Activated CD4-positive, CD25-positive, alpha-beta regulatory T cell (primary cell): ENCODE data around the gene CLCF1.
"Not testable (repeated sequence)": the region's sequence is repeated elsewhere in the genome, so short reads cannot be mapped to it uniquely, and the experiment has no call there.

ENCODE experiments used
- DNase-seq, 4 experiments: peaks; one replicate each; lab custom pipeline; 2025; lab: John Stamatoyannopoulos, UW

CLCF1 gene

GRCh38 chr11:67408437-67409200 lies 35.2 kb upstream of the CLCF1 start:
- DNase-seq: no peak

DNA sequence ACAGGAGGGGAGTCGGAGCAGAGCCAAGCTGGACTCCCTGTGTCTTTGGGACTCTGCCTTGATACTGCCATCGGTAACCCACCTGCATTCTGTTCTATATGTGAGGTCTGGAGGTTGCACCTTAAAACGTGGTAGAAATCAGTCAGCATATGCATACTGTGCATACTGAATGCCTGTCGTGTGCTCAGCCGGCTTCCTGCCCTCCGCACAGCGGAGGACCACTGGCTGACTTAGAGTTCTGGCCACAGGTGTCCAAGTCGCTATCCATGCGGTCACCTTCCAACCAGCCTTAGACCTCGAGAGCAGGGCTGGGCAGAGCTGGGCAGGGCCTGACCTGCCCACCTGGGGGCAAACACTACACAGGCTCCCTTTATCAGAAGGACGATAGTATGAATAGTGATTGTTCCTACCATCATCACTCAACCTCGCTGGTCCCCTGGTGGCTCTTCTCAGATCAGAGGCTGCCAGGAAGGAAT lies 34.3 kb upstream of the CLCF1 start:
- no peak for DNase-seq

DNA sequence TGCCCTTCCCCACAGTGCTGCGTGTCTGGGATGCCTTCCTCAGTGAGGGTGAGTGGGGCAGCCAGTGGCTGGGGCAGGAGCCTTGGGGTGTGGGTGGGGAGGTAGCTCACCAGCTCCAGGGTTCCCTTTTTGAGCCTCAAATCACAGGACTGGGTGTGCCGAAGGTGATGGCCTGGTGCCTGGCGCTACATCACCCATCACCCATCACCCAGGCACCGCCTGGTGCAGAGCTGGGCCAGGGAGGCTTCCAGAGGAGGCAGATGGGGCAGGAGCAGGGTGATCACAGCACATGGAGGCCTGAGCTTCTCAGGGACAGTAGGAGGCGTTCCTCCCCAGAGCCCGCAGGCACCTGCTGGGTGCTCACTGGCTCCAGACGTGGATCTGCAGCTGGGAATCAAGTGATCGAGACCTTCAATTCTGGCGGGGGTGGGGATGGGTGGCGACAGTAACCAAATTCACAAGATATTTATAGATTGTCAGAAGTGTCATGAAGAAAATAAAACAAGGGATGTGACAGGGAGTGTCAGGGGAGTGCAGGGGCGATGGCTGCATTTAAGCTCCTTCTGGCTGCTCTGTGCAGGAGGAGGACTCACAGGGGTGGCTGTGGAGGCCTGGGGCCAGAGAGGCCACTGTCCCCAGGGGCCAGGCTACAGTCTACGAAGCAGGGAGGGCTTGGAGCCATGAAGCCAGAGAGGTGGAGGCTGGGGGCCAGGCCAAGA lies 33.7 kb upstream of the CLCF1 start:
- DNase-seq: no peak

- no peak for DNase-seq
Measured at GRCh38 chr11:67406420-67406968, 33.1 kb upstream of the CLCF1 start.

- DNase-seq: no peak
Measured at GRCh38 chr11:67405688-67406339, 32.4 kb upstream of the CLCF1 start.

- DNase-seq: peak in 1 of 4 experiments; percentile 27
Measured at GRCh38 chr11:67405196-67405567, 31.8 kb upstream of the CLCF1 start.

DNA sequence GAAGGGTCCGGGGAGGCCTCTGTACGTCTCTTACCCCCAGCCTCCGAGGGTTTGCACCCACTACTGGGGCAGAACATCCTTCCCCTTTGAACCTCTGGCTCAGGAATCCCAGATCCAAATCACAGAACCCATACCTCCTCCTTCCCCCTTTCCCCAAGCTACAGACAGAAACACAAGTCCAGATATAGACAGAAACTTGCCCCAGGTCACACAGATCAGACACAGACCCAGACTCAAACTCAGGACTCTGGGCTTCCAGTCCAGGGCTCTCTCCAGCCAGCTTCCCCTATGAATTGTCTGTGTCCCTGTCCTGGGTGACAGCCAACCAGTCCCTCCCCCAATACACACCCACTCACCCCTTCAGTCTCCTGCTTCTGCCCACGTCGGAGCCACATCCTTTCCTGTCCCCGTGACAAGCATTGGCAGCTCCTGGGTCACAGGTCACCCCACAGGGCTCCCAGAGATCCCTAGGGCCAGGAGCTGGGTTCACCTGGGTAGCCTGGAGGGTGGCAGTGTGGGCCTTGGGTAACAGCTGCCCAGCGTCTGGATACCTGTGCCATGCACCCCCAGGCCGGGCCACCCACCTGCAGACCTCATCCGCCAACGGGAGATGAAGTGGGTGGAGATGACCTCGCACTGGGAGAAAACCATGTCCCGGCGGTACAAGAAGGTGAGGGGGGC lies 31.3 kb upstream of the CLCF1 start:
- peak in 1 of 4 experiments; percentile 35 for DNase-seq

DNA sequence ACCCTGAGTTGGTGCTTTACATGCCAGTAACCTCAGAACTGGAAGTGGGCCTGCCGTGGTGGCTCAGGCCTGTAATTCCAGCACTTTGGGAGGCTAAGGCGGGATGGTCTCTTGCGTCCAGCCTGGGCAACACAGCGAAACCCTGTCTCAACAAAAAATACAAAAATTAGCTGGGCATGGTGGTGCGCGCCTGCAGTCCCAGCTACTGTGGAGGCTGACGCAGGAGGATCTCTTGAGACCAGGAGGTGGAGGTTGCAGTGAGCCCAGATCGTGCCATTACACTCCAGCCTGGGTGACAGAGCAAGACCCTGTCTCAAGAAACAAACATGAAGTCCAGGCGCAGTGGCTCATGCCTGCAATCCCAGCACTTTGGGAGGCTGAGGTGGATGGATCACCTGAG lies 29.7 kb upstream of the CLCF1 start:
- DNase-seq: not testable (repeated sequence)

- DNase-seq: not testable (repeated sequence)
Measured at GRCh38 chr11:67402192-67402839, 28.9 kb upstream of the CLCF1 start.

DNA sequence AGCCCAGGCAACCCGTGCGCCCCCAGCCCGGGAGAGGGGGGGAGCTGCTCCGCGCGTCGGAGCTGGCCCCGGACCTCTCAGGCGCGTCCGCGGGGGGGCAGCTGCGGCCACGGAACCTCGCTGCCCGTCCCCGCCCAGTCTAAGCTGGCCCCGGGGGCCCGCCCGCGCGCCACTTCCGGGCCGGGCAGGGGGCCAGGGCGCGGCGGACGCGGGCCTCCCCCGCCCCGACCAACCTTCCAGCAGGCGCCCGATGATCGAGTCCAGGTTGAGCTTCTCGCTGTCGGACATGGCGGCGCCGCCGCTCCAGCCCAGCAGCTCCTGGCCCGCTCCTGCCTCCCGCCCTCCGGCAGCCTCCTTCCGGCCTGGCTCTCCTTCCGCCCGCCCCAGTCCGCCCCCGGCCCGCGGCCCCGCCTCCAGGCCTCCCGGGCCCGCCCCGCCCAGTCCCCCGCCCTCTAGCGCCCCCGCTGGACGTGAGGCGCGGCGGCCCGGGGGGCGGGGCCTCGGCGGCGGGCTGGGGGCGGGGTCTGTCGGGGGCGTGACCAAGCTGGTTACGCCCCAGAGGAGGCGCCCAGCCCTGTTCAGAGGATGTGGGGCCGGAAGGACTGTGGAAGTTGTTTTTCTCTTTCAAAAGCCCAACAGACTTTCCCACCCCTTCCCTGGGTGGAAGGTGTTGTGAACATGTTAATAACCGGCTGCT lies 28.2 kb upstream of the CLCF1 start, which contains the start of gene PPP1CA:
Gene PPP1CA, minus strand, starts transcription at position 364 of the 697 bp plus-strand sequence. Its CDS starts 76 bp downstream, at position 288.
- DNase-seq: peak; percentile 85 to 92 (median 90)

- no peak for DNase-seq
Measured at GRCh38 chr11:67400942-67401494, 27.6 kb upstream of the CLCF1 start.

GRCh38 chr11:67400251-67400941 lies 27.0 kb upstream of the CLCF1 start:
- no peak for DNase-seq

GRCh38 chr11:67398661-67399563 lies 25.5 kb upstream of the CLCF1 start:
- no peak for DNase-seq

DNA sequence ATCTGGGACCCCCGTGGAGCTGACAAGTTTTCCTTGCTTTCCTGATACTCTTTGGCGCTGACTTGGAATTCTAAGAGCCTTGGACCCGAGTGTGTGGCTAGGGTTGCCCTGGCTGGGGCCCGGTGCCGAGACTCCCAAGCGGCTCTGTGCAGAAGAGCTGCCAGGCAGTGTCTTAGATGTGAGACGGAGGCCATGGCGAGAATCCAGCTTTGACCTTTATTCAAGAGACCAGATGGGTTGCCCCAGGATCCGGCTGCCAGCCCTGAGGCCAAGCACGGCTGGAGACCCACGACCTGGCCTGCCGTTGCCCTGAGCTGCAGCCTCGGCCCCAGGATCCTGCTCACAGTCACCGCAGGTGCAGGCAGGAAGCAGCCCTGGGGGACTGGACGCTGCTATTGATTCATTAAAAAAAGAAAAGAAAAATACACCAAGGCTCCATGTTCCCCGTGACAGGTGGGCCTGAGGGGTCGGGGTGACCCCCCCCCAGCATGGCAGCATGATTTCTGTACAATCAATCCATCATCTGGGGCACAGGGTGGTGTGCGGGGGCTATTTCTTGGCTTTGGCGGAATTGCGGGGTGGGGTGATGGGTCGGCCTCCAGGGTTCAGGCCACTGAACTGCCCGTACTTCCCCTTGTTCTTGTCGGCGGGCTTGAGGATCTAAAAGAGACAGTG lies 24.7 kb upstream of the CLCF1 start:
- no peak for DNase-seq

GRCh38 chr11:67397536-67397935 lies 24.1 kb upstream of the CLCF1 start:
- no peak for DNase-seq

- DNase-seq: no peak
Measured at GRCh38 chr11:67396587-67397389, 23.4 kb upstream of the CLCF1 start.

- no peak for DNase-seq
Measured at GRCh38 chr11:67396259-67396581, 22.8 kb upstream of the CLCF1 start.
